NCI-H2171 (cell line): ENCODE measurements around the gene DPF3.
A peak's percentile ranks its signal among the peaks of the same experiment; 100 is the strongest.

Experiments
- DNase-seq: peaks from one replicate; lab custom pipeline; 2025; lab: John Stamatoyannopoulos, UW

DPF3 gene

GRCh38 chr14:72893636-72894322 lies at the start of gene DPF3:
Gene DPF3, minus strand, starts transcription at chr14:72894101. Its CDS starts 13 bp downstream, at chr14:72894088.
- peak; percentile 93 for DNase-seq

- no peak for DNase-seq
Observed at GRCh38 chr14:72942934-72943333, 49.0 kb upstream of the DPF3 start.

- DNase-seq: no peak
Observed at GRCh38 chr14:72941286-72941985, 47.5 kb upstream of the DPF3 start.

DNA sequence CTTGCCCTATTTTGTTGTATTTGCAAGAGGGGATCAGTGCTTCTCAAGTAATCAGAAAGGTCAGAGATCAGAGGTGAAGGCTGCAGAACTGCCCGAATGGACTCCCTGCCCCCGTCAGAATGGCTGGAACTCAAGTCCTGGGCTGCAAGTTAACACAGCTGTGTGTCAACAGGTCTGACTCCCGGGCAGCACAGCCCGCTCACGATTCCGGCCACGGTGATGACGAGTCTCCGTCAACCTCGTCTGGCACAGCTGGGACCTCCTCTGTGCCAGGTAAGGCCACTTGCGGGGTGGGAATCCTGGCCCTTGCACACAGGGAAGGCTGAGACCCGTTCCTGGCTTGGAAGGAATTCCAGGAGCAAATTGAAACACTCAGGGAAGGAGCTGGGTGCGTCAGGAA lies 45.7 kb upstream of the DPF3 start:
- no peak for DNase-seq

DNA sequence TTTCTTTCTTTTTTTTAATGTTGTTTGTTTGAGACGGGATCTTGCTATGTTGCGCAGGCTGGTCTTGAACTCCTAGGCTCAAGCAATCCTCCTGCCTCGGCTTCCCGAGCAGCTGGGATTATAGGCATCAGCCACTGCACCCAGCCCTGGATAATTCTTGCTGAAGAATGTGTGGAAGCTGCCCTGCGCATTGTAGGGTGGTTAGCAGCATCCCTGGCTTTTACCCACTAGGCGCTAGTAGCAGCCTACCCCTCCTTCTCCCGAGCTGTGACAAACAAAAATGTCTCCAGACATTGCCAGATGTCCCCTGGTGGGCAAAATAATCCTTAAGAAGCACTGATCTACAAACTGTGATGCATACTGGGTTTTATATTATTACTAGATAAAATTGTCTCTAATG lies 39.0 kb upstream of the DPF3 start:
- DNase-seq: no peak

DNA sequence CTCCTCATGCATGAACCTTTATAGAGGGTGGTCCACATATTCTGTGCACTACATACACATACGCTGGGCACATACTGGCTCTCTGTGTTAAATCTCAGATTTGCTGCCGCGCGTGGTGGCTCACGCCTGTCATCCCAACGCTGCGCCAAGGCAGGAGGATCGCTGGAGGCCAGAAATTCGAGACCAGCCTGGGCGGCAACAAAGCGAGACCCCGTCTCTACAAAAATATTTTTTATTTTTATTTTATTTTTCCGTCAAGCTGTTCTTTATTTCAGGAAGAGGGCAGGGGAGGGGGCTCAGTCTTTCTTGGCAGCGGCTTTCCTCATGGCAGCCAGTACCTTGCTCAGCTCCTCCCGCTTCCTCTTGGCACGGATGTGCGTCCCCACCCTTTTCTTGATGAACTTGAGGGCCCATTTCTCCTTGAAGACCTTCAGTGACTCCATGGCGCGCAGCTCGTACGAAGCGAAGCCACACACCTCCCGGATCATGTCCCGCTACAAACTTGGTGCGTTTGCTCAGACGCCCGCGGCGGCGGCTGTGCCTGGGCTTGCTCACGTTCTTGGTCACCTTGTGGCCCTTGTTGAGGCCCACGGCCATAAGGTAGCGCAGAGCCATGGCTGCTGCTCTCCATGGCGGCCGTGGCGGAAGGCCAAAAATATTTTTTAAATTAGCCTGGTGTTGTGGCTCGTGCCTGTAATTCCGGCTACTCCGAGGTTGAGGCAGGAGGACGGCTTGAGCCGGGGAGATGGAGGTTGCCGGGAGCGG lies 35.6 kb upstream of the DPF3 start:
- DNase-seq: no peak

- no peak for DNase-seq
Observed at GRCh38 chr14:72928872-72929271, 35.0 kb upstream of the DPF3 start.

- peak; percentile 98 for DNase-seq
Observed at GRCh38 chr14:72926292-72927028, 32.6 kb upstream of the DPF3 start, which contains the start of gene DCAF4. Gene DCAF4, plus strand, starts transcription at chr14:72926464. Its CDS starts 11,515 bp downstream, at chr14:72937979.

DNA sequence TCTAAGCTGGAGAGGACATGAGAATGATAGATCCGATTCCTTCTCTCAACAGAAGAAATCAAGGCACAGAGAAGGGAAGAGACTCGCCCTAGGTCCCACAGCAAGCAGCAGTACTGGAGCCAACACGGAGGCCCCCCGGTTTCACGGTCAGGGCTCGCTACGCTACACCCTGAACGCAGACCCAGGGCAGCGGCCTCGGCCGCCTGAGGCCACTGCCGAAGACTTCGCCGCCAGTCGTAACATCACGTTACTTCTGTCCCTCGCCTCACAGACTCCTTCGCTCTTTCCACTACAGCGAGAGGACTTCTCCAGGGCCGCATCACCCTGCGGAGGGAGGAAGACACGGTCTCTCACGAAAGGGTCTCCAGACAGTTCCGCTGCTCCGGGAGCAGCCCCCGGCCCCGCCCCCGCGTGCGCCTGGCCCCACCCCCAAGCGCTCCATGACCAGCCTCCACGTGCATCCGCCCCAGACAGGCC lies 32.0 kb upstream of the DPF3 start:
- no peak for DNase-seq

DNA sequence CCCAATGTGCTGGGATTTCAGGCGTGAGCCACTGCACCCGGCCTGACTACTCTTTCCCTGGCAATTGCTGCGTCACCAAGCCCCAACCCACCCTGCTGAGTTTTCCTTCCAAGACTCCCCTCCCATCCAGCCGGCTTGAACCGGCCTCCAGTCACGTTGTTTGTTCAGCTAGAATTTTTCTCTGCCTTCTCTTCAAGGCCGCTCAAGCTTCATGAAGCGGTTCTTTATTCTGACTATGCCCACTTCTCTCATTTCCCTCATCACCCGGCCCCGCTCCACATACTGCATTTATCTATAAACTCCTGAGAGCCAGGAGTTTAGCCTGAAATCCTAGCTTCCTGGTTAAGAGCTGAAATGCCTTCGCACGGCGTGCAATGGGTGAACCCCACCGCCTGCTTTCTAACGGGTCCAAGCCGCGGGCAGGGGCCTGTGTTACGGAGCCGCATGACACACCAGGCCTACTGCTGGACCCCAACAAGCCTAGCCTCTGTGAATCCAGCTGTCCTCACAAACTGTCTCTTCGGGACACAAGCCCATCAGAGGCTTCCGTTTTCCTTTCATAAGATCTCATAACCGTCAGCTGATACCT lies 31.4 kb upstream of the DPF3 start:
- no peak for DNase-seq

- DNase-seq: no peak
Observed at GRCh38 chr14:72924337-72924736, 30.4 kb upstream of the DPF3 start.

DNA sequence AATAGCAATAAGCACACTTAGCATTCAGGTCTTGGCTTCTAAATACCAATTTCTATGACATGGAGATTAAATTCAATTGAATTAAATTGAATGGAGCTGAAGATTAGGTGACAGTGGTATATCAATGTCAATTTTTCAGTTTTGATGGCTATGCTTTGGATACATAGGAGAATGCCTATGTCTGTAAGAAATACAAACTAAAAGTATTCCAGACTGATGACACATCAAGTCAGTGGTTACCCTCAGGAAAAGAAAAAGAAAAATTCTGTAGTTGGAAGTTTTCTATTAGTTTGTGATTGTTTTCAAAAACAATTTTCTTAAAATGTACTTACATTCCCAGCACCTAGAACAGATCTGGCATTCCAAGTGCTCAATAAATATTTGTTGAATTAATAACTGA lies 27.5 kb upstream of the DPF3 start:
- DNase-seq: no peak

GRCh38 chr14:72920008-72920407 lies 26.1 kb upstream of the DPF3 start:
- DNase-seq: no peak

DNA sequence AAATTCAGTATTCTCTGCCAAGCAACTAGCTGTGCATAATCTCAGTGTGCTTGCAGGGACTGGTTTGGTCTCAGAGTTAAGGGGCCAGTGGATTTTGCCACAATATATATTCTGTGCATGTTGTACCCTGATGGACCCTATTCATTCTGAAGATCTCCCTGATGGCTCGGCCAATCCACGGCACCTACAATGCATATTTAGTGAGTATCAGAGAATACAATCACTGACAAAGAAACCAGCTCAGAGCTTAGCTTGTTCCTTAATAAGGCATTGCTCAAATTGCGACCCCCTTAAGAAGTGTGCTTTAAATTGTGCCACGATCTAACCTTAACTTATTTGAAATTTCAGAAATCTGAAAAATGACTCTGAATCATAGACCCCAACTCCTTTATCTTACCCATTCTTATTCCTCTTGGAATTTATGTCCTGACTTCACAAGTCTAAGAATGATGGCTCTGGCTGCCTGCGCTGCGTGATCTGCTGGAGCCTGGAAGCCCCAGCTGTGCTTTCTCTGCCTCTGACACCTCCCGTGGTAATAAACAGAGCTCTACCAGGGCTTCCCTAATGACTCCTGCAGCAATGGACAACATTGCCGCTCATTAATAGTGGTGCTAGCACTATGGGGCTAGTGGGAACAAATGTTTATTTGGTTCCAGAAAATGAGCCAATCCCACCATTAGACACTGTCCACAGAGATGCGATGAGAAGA lies 23.3 kb upstream of the DPF3 start:
- no peak for DNase-seq

GRCh38 chr14:72916174-72916573 lies 22.3 kb upstream of the DPF3 start:
- no peak for DNase-seq

- no peak for DNase-seq
Observed at GRCh38 chr14:72913809-72914208, 19.9 kb upstream of the DPF3 start.

GRCh38 chr14:72909163-72909562 lies 15.3 kb upstream of the DPF3 start:
- no peak for DNase-seq

- DNase-seq: no peak
Observed at GRCh38 chr14:72907886-72908285, 14.0 kb upstream of the DPF3 start.

DNA sequence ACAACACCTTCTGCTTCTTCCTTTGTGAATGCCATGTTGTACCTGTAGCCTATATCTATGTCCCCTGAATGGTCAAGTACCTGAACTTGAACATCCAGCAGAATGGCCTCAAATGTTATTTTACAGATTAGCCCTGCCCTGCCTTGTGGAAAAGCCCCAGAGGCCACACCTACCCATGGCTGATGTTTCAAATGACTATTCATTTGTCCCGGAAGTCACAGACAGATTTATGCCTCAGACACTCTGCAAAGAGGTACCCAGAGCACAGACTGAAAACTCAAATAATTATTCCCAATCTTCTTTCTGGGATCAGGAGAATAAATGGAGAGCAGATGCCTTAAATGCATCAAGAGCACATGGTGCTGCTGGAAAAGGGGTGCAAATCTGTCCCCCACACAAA lies 13.0 kb upstream of the DPF3 start:
- DNase-seq: no peak

DNA sequence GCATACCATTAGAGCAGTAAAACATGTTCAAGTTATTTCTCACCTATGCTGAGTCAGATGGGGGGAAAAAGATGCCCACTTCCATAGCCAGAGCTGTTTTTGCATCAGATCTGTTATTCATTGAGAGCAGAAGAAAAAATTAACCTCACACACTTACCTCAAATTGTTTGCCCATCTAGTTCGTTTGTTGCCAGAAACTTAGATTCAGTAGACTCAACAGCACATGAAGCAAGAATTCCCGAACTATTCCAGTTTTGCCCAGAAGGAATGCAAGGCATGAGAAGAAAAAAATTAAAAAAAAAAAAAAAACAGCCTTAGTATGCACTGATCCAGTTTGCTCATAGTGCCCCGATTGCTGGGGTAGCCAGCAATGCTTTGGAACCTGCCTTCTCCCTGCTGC lies 12.4 kb upstream of the DPF3 start:
- DNase-seq: no peak
